ENCODE measurements around the gene SLC6A19.
A peak's percentile ranks its signal among the peaks of the same experiment; 100 is the strongest.

SLC6A19 gene

GRCh38 chr5:1167361-1167727, 34.1 kb upstream of the SLC6A19 start:
- TF ChIP-seq CTCF (IDR thresholded peaks at IDR 0.05; ENCODE audit: insufficient read depth, low read depth, low read length, missing control alignments), result no peak
- no peak overlapping the region for H3K4me3 ChIP-seq (ENCODE audit: low read length)
- DNase-seq (ENCODE audit: low read depth), result no peak

- TF ChIP-seq CTCF (IDR thresholded peaks at IDR 0.05; ENCODE audit: insufficient read depth, low read depth, low read length, missing control alignments), result peak; percentile 81
- no peak overlapping the region for H3K4me3 ChIP-seq (ENCODE audit: low read length)
- DNase-seq (ENCODE audit: low read depth), result peak; percentile 69
These were observed 33.4 kb upstream of the SLC6A19 start for GRCh38 chr5:1167728-1168709.

- no peak overlapping the region for H3K4me3 ChIP-seq (ENCODE audit: low read length)
- TF ChIP-seq CTCF (IDR thresholded peaks at IDR 0.05; ENCODE audit: insufficient read depth, low read depth, low read length, missing control alignments), result no peak
- no peak for DNase-seq (ENCODE audit: low read depth)
These were observed 32.6 kb upstream of the SLC6A19 start for GRCh38 chr5:1168796-1169195.

- no peak overlapping the region for H3K4me3 ChIP-seq (ENCODE audit: low read length)
- no peak for DNase-seq (ENCODE audit: low read depth)
- TF ChIP-seq CTCF (IDR thresholded peaks at IDR 0.05; ENCODE audit: insufficient read depth, low read depth, low read length, missing control alignments), result no peak
These were observed 31.9 kb upstream of the SLC6A19 start for GRCh38 chr5:1169211-1170115.

- no peak for TF ChIP-seq CTCF (IDR thresholded peaks at IDR 0.05; ENCODE audit: insufficient read depth, low read depth, low read length, missing control alignments)
- DNase-seq (ENCODE audit: low read depth), result no peak
- H3K4me3 ChIP-seq (ENCODE audit: low read length), result no peak overlapping the region
These were observed 30.0 kb upstream of the SLC6A19 start for GRCh38 chr5:1171340-1171941.

GRCh38 chr5:1172007-1172581, 29.3 kb upstream of the SLC6A19 start:
- no peak overlapping the region for H3K4me3 ChIP-seq (ENCODE audit: low read length)
- no peak for TF ChIP-seq CTCF (IDR thresholded peaks at IDR 0.05; ENCODE audit: insufficient read depth, low read depth, low read length, missing control alignments)
- DNase-seq (ENCODE audit: low read depth), result no peak

Measured in epithelial cell of esophagus (primary cell).